Neural cell (in vitro differentiated cells): ENCODE data around the gene TMEM244. TPM values are rescaled to one million over a fixed set of nuclear protein-coding genes. Genes with fewer than 3 reads are reported as not detected.
"Not testable (repeated sequence)": the region's sequence is repeated elsewhere in the genome, so short reads cannot be mapped to it uniquely, and the experiment has no call there.

Experiments
- H2AFZ ChIP-seq: fragments of 200-600, 300-800 bp; sonication (generic), shearing (Covaris generic); 2 replicates; pipeline ENCODE4 v1.6.0; 2014; ENCODE audit warnings: low read depth, mild to moderate bottlenecking, antibody characterized with exemption, low read length, moderate library complexity
- H3F3A ChIP-seq: fragments of 200-600 bp; shearing (Covaris generic); 2 replicates; pipeline ENCODE4 v1.6.1; 2016; ENCODE audit warnings: mild to moderate bottlenecking, moderate library complexity, mixed read lengths, antibody characterized with exemption, low read length; ENCODE audit not compliant: insufficient read depth, poor library complexity, severe bottlenecking
- H3K27ac ChIP-seq: fragments of 200-600, 300-800 bp; sonication (generic), shearing (Covaris generic); 2 replicates; pipeline ENCODE4 v1.5.1; 2014; ENCODE audit warnings: mild to moderate bottlenecking, low read length, moderate library complexity
- H3K27me3 ChIP-seq: fragments of 300-800, 200-600 bp; sonication (generic), shearing (Covaris generic); 2 replicates; pipeline ENCODE4 v1.6.0; 2014; ENCODE audit warnings: mild to moderate bottlenecking, low read depth, low read length, moderate library complexity; ENCODE audit not compliant: insufficient read depth
- H3K36me3 ChIP-seq: fragments of 300-800, 200-600 bp; sonication (generic), shearing (Covaris generic); 2 replicates; pipeline ENCODE4 v1.5.1; 2014; ENCODE audit warnings: mild to moderate bottlenecking, antibody characterized with exemption, low read length, moderate library complexity; ENCODE audit not compliant: insufficient read depth
- H3K4me2 ChIP-seq: fragments of 300-800, 200-600 bp; sonication (generic), shearing (Covaris generic); 2 replicates; pipeline ENCODE4 v1.6.0; 2014; ENCODE audit warnings: mild to moderate bottlenecking, low read length
- H3K4me3 ChIP-seq: fragments of 300-800, 200-600 bp; sonication (generic), shearing (Covaris generic); 2 replicates; pipeline ENCODE4 v1.5.1; 2014; ENCODE audit warnings: mild to moderate bottlenecking, low read length, moderate library complexity
- H3K79me2 ChIP-seq: fragments of 200-600 bp; shearing (Covaris generic); replicated peaks from 2 replicates; pipeline ENCODE4 v1.6.0; 2014; ENCODE audit warnings: mild to moderate bottlenecking, low read length, moderate library complexity; ENCODE audit not compliant: insufficient read depth
- H3K9ac ChIP-seq: fragments of 300-800, 200-600 bp; sonication (generic), shearing (Covaris generic); 2 replicates; pipeline ENCODE4 v1.6.1; 2016; ENCODE audit warnings: mild to moderate bottlenecking, low read length, mixed read lengths
- H3K9me2 ChIP-seq: fragments of 200-600 bp; shearing (Covaris generic); 2 replicates; pipeline ENCODE4 v1.6.1; 2016; ENCODE audit warnings: mild to moderate bottlenecking, low read length, mixed read lengths; ENCODE audit not compliant: insufficient read depth
- H3K9me3 ChIP-seq: fragments of 200-600, 300-800 bp; sonication (generic), shearing (Covaris generic); 2 replicates; pipeline ENCODE4 v1.6.1; 2016; ENCODE audit warnings: mild to moderate bottlenecking, mixed run types, low read length, moderate library complexity, mixed read lengths
- H4K20me1 ChIP-seq: fragments of 200-600 bp; shearing (Covaris generic); 2 replicates; pipeline ENCODE4 v1.6.1; 2016; ENCODE audit warnings: mild to moderate bottlenecking, mixed run types; ENCODE audit not compliant: insufficient read depth
- EP300 ChIP-seq: fragments of 450-650 bp; conservative IDR thresholded peaks from 2 replicates; pipeline ENCODE4 v1.6.1; 2014; ENCODE audit warnings: antibody characterized with exemption, mild to moderate bottlenecking, moderate library complexity; ENCODE audit not compliant: poor library complexity, severe bottlenecking
- EZH2 ChIP-seq: fragments of 200-600, 300-800 bp; shearing (Covaris generic), sonication (generic); IDR thresholded peaks from 2 replicates; pipeline ENCODE4 v1.6.1; 2014; ENCODE audit warnings: antibody characterized with exemption, low read length, borderline replicate concordance, mild to moderate bottlenecking; ENCODE audit not compliant: insufficient read depth, poor library complexity, severe bottlenecking
- MXI1 ChIP-seq: fragments of 450-650 bp; conservative IDR thresholded peaks from 2 replicates; pipeline ENCODE4 v1.6.1; 2014; ENCODE audit warnings: antibody characterized with exemption, mild to moderate bottlenecking; ENCODE audit not compliant: poor library complexity, severe bottlenecking
- POLR2AphosphoS5 ChIP-seq: IDR thresholded peaks from 2 replicates; pipeline ENCODE4 v1.6.1; 2012
- RAD21 ChIP-seq: fragments of 450-650 bp; conservative IDR thresholded peaks from 2 replicates; pipeline ENCODE4 v1.6.1; 2014; ENCODE audit warnings: antibody characterized with exemption, mild to moderate bottlenecking, moderate library complexity
- SMC3 ChIP-seq: fragments of 450-650 bp; conservative IDR thresholded peaks from 2 replicates; pipeline ENCODE4 v1.6.1; 2014; ENCODE audit warnings: antibody characterized with exemption, mild to moderate bottlenecking, moderate library complexity; ENCODE audit not compliant: poor library complexity
- TAF1 ChIP-seq: IDR thresholded peaks from 2 replicates; pipeline ENCODE4 v1.6.1; 2012; ENCODE audit warnings: low read depth
- polyA plus RNA-seq: library from polyadenylated mRNA; depleted of rRNA; stranded (reverse); fragments of >200 nt; gene quantifications from 2 replicates; pipeline ENCODE4 v1.2.3, GENCODE V29; 2014
- TF ChIP-seq, protein P1 (sequence below): IDR thresholded peaks from 2 replicates; pipeline ENCODE4 v1.6.1; 2012; ENCODE audit warnings: borderline replicate concordance
- TF ChIP-seq, protein P2 (sequence below): fragments of 450-650 bp; IDR thresholded peaks from 2 replicates; pipeline ENCODE4 v1.5.1; 2014; ENCODE audit warnings: antibody characterized with exemption, mild to moderate bottlenecking, moderate library complexity; ENCODE audit not compliant: poor library complexity, severe bottlenecking

TMEM244 gene
- polyA plus RNA-seq, 1 donor from 2014 or later, result not detected

DNA sequence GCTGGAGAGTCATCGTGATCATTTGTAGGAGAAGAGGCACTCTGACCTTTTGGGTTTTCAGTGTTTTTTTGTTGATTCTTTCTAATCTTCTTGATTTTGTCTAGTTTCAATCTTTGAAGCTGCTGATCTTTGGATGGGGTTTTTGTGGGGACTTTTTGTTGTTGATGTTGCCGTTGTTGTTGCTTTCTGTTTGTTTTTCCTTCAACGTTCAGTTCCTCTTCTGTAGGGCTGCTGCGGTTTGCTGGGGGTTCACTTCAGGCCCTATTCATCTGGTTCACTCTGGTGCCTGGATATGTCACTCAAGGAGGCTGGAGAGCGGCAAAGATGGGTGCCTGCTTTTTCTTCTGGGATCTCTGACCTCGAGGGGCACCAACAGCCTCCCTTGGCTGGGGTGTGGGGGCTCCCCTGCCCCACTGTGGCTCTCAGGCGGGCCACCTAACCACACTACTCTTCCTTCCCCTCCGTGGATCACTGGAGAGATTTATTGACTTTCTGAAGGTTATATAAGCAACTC lies 21.5 kb upstream of the TMEM244 start:
- Histone ChIP-seq H3K27me3 (no peaks in the 10 kb centered on the region), H2AFZ (no peak overlapping the region), H4K20me1 (no peaks in the 10 kb centered on the region), H3F3A (no peaks in the 10 kb centered on the region), H3K79me2 (no peaks in the 10 kb centered on the region), H3K36me3 (no peaks in the 10 kb centered on the region), H3K9me2 (no peaks in the 10 kb centered on the region), H3K9me3 (no peaks in the 10 kb centered on the region), H3K9ac (no peak overlapping the region), H3K4me2 (no peak overlapping the region), H3K4me3 (no peak overlapping the region), H3K27ac (no peak overlapping the region)
- TF ChIP-seq, protein P1, sequence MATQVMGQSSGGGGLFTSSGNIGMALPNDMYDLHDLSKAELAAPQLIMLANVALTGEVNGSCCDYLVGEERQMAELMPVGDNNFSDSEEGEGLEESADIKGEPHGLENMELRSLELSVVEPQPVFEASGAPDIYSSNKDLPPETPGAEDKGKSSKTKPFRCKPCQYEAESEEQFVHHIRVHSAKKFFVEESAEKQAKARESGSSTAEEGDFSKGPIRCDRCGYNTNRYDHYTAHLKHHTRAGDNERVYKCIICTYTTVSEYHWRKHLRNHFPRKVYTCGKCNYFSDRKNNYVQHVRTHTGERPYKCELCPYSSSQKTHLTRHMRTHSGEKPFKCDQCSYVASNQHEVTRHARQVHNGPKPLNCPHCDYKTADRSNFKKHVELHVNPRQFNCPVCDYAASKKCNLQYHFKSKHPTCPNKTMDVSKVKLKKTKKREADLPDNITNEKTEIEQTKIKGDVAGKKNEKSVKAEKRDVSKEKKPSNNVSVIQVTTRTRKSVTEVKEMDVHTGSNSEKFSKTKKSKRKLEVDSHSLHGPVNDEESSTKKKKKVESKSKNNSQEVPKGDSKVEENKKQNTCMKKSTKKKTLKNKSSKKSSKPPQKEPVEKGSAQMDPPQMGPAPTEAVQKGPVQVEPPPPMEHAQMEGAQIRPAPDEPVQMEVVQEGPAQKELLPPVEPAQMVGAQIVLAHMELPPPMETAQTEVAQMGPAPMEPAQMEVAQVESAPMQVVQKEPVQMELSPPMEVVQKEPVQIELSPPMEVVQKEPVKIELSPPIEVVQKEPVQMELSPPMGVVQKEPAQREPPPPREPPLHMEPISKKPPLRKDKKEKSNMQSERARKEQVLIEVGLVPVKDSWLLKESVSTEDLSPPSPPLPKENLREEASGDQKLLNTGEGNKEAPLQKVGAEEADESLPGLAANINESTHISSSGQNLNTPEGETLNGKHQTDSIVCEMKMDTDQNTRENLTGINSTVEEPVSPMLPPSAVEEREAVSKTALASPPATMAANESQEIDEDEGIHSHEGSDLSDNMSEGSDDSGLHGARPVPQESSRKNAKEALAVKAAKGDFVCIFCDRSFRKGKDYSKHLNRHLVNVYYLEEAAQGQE, result no peak
- TF ChIP-seq POLR2AphosphoS5 (no peak), EZH2 (no peak), RAD21 (no peak), MXI1 (no peak), EP300 (no peak), TAF1 (no peak), SMC3 (no peak)
- TF ChIP-seq, protein P2, sequence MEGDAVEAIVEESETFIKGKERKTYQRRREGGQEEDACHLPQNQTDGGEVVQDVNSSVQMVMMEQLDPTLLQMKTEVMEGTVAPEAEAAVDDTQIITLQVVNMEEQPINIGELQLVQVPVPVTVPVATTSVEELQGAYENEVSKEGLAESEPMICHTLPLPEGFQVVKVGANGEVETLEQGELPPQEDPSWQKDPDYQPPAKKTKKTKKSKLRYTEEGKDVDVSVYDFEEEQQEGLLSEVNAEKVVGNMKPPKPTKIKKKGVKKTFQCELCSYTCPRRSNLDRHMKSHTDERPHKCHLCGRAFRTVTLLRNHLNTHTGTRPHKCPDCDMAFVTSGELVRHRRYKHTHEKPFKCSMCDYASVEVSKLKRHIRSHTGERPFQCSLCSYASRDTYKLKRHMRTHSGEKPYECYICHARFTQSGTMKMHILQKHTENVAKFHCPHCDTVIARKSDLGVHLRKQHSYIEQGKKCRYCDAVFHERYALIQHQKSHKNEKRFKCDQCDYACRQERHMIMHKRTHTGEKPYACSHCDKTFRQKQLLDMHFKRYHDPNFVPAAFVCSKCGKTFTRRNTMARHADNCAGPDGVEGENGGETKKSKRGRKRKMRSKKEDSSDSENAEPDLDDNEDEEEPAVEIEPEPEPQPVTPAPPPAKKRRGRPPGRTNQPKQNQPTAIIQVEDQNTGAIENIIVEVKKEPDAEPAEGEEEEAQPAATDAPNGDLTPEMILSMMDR, result no peak

DNA sequence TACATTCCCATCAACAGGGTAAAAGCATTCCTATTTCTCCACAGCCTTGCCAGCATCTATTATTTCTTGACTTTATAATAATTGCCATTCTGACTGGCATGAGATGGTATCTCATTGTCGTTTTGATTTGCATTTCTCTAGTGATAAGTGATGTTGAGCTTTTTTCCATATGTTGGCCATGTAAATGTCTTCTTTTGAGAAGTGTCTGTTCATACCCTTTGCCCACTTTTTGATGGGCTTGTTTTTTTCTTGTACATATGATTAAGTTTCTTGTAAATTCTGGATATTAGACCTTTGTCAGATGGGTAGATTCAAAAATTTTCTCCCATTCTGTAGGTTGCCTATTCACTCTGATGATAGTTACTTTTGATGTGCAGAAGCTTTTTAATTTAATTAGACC lies 16.8 kb upstream of the TMEM244 start:
- H3K4me3 ChIP-seq, H3K79me2 ChIP-seq, H3K4me2 ChIP-seq, H3K36me3 ChIP-seq, H3K27me3 ChIP-seq, H3K9me3 ChIP-seq, H3K27ac ChIP-seq, H3F3A ChIP-seq, H2AFZ ChIP-seq, H3K9me2 ChIP-seq, H4K20me1 ChIP-seq, H3K9ac ChIP-seq: not testable (repeated sequence)
